Colonic mucosa (tissue), 4 donors: ENCODE measurements around the gene CLUH. TPM values are rescaled to one million over a fixed set of nuclear protein-coding genes. Genes with fewer than 3 reads are reported as not detected.

Source experiments
- DNase-seq: peaks from one replicate; pipeline ENCODE4 v3.0.0-alpha.2; 2020
- H3K27ac ChIP-seq: fragments of 200-600 bp; one replicate; pipeline ENCODE4 v1.8.0; 2021
- H3K27me3 ChIP-seq: fragments of 200-600 bp; one replicate; pipeline ENCODE4 v1.8.0; 2021
- H3K36me3 ChIP-seq: fragments of 200-600 bp; one replicate; pipeline ENCODE4 v1.8.0; 2021
- H3K4me1 ChIP-seq: fragments of 200-600 bp; one replicate; pipeline ENCODE4 v1.8.0; 2021; ENCODE audit warnings: mild to moderate bottlenecking
- H3K4me3 ChIP-seq: fragments of 200-600 bp; one replicate; pipeline ENCODE4 v1.8.0; 2021
- H3K9ac ChIP-seq, 2 donors: one replicate each; pipeline ENCODE4 v1.7.0; 2013; ENCODE audit warnings: control low read depth in 2 of 2, low read depth in 2 of 2, low read length in 2 of 2
- H3K9me3 ChIP-seq: fragments of 200-600 bp; one replicate; pipeline ENCODE4 v1.8.0; 2021
- CTCF ChIP-seq: fragments of 200-600 bp; IDR thresholded peaks from one replicate; pipeline ENCODE4 v1.8.0; 2022; ENCODE audit warnings: antibody characterized with exemption, mild to moderate bottlenecking
- intact Hi-C: fragments of 100-400 bp; cut with DNase I; formaldehyde crosslinking; loops from one replicate; pipeline ENCODE4 v1.14.1; 2022
- total RNA-seq, 2 donors: library from RNA; stranded (reverse); fragmentation: NEBNext Ultra II Directional in 1 of 2; extraction: Animal tissue kit (Norgen Biotek cat#: 25700) in 1 of 2; gene quantifications; one replicate each; pipeline ENCODE4 v1.2.1, GENCODE V29; 2021
- donor health status: healthy.
- donor health status: DM: no; HTN: no; CAD: no.
- donor health status: DM: no; HTN: no; CAD: no.

Gene CLUH
- total RNA-seq, 2 donors from 2014 or later, result 111 to 285 TPM

- H3K9ac ChIP-seq, result no peak overlapping the region
- no peaks in the 10 kb centered on the region for H3K9me3 ChIP-seq
- no peaks in the 10 kb centered on the region for H3K4me1 ChIP-seq
- intact Hi-C loops, result no loop called here
- no peak for TF ChIP-seq CTCF
- H3K4me3 ChIP-seq, result no peak overlapping the region
- no peaks in the 10 kb centered on the region for H3K27me3 ChIP-seq
- no peak overlapping the region for H3K27ac ChIP-seq
- DNase-seq, result peak; percentile 16
- H3K36me3 ChIP-seq, result peaks cover 12% of the 10 kb centered on the region
These were observed 19.4 kb downstream of the CLUH start for GRCh38 chr17:2691965-2692780.

DNA sequence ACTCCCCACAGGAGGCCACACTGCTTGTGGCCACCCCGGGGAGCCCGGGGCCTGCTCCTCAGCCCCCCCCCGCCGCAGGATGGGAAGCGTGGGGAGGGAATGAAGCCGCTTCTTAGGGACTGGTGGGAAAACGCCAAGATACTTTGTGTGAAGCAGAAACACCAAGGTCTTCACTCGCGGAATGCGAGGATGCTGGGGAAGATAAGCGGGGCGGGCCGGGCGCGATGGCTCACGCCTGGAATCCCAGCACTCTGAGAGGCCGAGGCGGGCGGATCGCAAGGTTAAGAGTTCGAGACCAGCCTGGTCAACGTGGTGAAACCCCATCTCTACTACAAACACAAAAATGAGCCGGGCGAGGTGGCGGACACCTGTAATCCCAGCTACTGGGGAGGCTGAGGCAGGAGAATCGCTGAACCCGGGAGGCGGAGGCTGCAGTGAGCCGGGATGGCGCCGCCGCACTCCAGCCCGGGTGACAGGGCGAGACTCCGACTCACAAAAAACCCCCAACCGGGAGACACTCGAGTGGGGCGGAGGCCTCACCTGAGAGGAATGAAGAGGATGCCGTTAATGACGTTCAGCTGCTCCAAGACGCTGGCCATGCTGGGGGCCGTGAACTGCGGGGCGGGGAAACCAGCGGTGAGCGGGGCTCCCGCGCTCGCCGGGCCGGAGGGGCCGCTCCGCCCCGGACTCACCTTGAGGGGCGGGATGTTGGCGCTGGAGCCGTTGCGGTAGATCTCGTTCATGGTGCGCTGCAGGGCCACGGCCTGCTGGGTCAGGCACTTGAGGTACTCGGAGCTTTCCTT, 20.3 kb downstream of the CLUH start:
- H3K27ac ChIP-seq, result no peak overlapping the region

DNA sequence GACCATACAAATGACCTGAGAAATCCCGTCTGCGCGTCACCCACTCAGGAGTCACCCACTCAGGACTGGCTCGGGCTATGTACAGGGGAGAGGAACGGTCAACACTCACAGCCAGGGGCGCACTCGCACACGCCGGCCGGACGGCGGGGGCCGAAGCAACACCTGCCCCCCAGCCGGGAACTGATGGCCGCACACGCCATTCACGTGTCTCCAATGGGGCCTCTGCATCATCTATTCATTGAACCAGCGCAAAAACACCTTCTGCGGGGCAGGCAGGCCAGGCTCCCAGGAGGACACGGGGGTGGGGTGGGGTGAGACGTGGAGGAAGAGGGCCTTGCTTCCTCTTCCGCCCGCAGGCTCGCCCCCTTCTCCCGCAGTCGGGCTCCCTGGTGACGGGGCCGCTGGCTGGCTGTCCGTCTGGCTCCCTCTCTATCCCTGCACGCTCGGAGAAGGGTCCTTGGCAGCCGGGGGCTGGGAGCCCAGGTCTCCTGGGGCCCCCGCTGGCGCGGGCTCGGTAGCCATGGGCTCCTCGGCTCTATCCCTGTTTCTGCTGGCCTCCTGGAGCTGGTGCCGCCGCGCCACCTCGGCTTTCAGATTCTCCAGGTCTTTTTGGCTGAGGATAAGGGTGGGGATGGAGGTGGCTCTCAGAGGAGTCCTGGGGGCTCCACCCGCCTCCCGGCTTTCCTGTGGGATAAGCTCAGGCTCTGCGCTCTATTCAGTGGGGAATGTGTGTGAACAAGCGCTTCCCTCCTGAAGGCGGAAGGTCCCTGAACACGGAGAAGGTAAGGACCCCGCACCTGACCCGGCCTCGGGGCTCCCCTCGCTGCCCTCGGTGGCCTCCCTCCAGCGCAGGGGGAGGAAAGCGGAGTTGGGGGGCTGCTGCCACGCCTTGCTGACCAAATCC, 21.1 kb downstream of the CLUH start:
- Histone ChIP-seq H3K4me1 (no peaks in the 10 kb centered on the region), H3K4me3 (no peak overlapping the region), H3K27ac (no peak overlapping the region), H3K9ac (no peak overlapping the region), H3K27me3 (no peaks in the 10 kb centered on the region), H3K36me3 (peaks cover 12% of the 10 kb centered on the region), H3K9me3 (no peaks in the 10 kb centered on the region)
- intact Hi-C loops, result no loop called here
- DNase-seq, result peak; percentile 17
- TF ChIP-seq CTCF, result no peak

More for the DNA sequence above, 20.3 kb downstream of the CLUH start:
- peaks cover 12% of the 10 kb centered on the region for H3K36me3 ChIP-seq
- no peaks in the 10 kb centered on the region for H3K27me3 ChIP-seq
- no peaks in the 10 kb centered on the region for H3K4me1 ChIP-seq
- H3K9ac ChIP-seq, result no peak overlapping the region
- TF ChIP-seq CTCF, result no peak
- no peak overlapping the region for H3K4me3 ChIP-seq
- no peaks in the 10 kb centered on the region for H3K9me3 ChIP-seq
- intact Hi-C loops, result no loop called here
- DNase-seq, result peak; percentile 16

- no peak for TF ChIP-seq CTCF
- intact Hi-C loops, result loop anchor here (10.0 kb wide), 1 partner anchor 165 kb away; no protein-coding TSS in a partner anchor
- Histone ChIP-seq H3K9me3 (no peaks in the 10 kb centered on the region), H3K36me3 (peaks cover 12% of the 10 kb centered on the region), H3K9ac (no peak overlapping the region), H3K27me3 (no peaks in the 10 kb centered on the region), H3K27ac (no peak overlapping the region), H3K4me3 (no peak overlapping the region), H3K4me1 (no peaks in the 10 kb centered on the region)
- no peak for DNase-seq
These were observed 22.0 kb downstream of the CLUH start for GRCh38 chr17:2689411-2690164.
